Suprapubic skin (tissue), 4 donors: ENCODE data around the gene MAP3K10.

Source experiments
- EP300 ChIP-seq: sonication (generic); formaldehyde crosslinking; IDR thresholded peaks from one replicate; pipeline ENCODE4 v1.6.1; 2017; ENCODE audit warnings: antibody characterized with exemption
- POLR2A ChIP-seq, 2 donors: fragments of 450-650 bp; IDR thresholded peaks; one replicate each; pipeline ENCODE4 v1.6.1; 2017; ENCODE audit warnings: antibody characterized with exemption in 2 of 2, mild to moderate bottlenecking in 2 of 2, moderate library complexity in 2 of 2
- POLR2AphosphoS5 ChIP-seq, 3 donors: sonication (generic); formaldehyde crosslinking; IDR thresholded peaks; one replicate each; pipeline ENCODE4 v1.6.1; 2017; ENCODE audit warnings: antibody characterized with exemption in 3 of 3
- TF ChIP-seq, protein P1 (sequence below), 2 donors: fragments of 200-600 bp in 1 of 2; fragments of 450-650 bp in 1 of 2; sonication (generic) in 1 of 2; IDR thresholded peaks; one replicate each; pipeline ENCODE4 v1.5.1; 2016 to 2019; ENCODE audit warnings: antibody characterized with exemption in 2 of 2, mild to moderate bottlenecking in 1 of 2, moderate library complexity in 1 of 2

DNA sequence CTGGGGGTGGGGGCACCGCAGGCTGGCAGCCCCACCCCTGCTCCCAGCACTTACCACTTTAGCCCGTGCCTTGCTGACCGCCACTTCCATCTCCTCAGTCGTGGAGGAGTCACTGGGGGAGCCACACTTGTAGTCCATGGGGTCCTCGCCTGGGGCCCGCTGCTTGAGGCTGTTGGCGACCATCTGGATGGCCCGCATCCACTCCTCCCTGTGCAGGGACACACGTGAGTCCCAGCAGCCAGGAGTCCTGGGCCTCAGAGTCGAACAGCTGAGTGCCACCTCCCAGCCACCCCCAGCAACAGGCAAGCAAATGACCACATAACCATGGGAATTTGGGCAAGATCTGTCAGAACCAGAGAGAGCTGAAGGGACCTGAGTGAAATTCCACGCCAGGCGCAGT, 51.3 kb downstream of the MAP3K10 start:
- TF ChIP-seq, protein P1, sequence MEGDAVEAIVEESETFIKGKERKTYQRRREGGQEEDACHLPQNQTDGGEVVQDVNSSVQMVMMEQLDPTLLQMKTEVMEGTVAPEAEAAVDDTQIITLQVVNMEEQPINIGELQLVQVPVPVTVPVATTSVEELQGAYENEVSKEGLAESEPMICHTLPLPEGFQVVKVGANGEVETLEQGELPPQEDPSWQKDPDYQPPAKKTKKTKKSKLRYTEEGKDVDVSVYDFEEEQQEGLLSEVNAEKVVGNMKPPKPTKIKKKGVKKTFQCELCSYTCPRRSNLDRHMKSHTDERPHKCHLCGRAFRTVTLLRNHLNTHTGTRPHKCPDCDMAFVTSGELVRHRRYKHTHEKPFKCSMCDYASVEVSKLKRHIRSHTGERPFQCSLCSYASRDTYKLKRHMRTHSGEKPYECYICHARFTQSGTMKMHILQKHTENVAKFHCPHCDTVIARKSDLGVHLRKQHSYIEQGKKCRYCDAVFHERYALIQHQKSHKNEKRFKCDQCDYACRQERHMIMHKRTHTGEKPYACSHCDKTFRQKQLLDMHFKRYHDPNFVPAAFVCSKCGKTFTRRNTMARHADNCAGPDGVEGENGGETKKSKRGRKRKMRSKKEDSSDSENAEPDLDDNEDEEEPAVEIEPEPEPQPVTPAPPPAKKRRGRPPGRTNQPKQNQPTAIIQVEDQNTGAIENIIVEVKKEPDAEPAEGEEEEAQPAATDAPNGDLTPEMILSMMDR (IDR thresholded peaks at IDR 0.05): no peak
- TF ChIP-seq EP300 (no peak), POLR2AphosphoS5 (IDR thresholded peaks at IDR 0.05) (no peak), POLR2A (IDR thresholded peaks at IDR 0.05) (no peak)
